Measurements from ENCODE around the gene COBL. TPM values are rescaled to one million over a fixed set of nuclear protein-coding genes. Genes with fewer than 3 reads are reported as not detected.

COBL gene
- total RNA-seq, 1 donor from 2014 or later, result 0.11 TPM

DNA sequence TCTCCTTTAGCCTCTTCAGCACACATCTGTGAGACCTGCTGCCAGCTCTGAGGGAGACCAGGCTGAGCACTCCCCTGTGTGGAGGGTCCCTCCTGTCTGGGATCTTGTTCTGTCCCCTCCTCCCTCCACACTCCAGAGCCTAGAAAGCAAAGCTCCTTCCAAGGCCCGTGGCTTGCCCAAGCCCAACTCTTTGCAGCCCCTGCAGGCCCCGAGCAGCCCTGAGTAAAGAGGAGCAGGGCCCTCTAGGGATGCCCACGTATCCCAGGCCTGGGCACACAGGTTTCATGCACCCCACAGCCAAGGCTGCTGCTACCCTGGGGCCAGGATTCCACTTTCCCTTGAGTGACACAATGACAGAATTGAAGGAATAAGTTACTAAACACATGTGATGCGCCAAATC, 24.0 kb downstream of the COBL start:
- no peaks in the 10 kb centered on the region for H3K4me1 ChIP-seq
- H3K9me3 ChIP-seq, result no peaks in the 10 kb centered on the region
- intact Hi-C loops (cut with DNase I), result no loop called here
- no peaks in the 10 kb centered on the region for H3K36me3 ChIP-seq
- TF ChIP-seq, protein P1, sequence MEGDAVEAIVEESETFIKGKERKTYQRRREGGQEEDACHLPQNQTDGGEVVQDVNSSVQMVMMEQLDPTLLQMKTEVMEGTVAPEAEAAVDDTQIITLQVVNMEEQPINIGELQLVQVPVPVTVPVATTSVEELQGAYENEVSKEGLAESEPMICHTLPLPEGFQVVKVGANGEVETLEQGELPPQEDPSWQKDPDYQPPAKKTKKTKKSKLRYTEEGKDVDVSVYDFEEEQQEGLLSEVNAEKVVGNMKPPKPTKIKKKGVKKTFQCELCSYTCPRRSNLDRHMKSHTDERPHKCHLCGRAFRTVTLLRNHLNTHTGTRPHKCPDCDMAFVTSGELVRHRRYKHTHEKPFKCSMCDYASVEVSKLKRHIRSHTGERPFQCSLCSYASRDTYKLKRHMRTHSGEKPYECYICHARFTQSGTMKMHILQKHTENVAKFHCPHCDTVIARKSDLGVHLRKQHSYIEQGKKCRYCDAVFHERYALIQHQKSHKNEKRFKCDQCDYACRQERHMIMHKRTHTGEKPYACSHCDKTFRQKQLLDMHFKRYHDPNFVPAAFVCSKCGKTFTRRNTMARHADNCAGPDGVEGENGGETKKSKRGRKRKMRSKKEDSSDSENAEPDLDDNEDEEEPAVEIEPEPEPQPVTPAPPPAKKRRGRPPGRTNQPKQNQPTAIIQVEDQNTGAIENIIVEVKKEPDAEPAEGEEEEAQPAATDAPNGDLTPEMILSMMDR (IDR thresholded peaks at IDR 0.05), result no peak
- H3K4me3 ChIP-seq, result no peak overlapping the region
- H3K27me3 ChIP-seq, result no peaks in the 10 kb centered on the region
- no peak overlapping the region for H3K27ac ChIP-seq
- peak in 1 of 2 donors; percentile 43 for DNase-seq (ENCODE audit: low spot score in 2 of 2)

DNA sequence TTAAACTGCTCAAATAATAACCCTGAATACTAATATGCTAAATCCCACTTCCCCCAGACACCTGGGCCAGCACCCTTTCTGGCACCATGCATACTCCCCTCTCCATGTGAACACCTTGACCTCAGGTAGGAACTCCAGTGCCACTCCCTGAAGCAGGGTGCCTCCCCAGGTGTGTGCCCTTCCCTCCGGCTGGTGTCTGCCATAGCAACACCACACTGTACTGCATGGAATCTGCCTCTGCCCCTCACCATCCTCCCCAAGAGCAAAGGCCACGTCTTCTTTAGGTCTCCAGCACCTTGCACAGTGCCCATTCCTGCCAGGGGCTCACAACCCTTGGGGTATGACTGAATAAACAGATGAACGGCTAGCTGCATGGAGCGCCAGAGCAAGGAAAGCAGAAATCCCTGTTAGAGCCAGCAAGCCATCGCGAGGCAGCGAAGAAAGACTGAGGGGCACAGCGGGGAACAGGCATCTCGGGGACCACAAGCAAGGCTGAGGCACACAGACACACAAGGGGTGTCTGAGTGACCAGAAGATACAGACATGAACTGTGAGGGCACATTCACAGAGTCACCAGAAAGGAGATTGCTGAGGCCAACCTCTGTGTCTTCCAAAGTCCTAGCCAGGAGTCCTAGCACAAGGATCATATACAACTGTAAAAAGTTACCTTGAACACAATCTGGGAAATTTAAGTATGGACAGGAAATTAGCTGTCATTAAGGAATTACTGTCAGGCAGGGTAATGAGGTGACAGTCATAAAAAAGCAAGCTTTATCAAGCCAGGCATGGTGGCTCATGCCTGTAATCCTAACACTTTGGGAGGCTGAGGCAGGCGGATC, 25.7 kb downstream of the COBL start:
- no peak overlapping the region for H3K4me3 ChIP-seq
- H3K36me3 ChIP-seq, result no peaks in the 10 kb centered on the region
- intact Hi-C loops (cut with DNase I), result no loop called here
- H3K27ac ChIP-seq, result no peak overlapping the region
- no peaks in the 10 kb centered on the region for H3K9me3 ChIP-seq
- peak in 1 of 2 donors; percentile 40 for DNase-seq (ENCODE audit: low spot score in 2 of 2)
- no peaks in the 10 kb centered on the region for H3K27me3 ChIP-seq
- no peaks in the 10 kb centered on the region for H3K4me1 ChIP-seq
- TF ChIP-seq, protein P1 (IDR thresholded peaks at IDR 0.05), result no peak

DNA sequence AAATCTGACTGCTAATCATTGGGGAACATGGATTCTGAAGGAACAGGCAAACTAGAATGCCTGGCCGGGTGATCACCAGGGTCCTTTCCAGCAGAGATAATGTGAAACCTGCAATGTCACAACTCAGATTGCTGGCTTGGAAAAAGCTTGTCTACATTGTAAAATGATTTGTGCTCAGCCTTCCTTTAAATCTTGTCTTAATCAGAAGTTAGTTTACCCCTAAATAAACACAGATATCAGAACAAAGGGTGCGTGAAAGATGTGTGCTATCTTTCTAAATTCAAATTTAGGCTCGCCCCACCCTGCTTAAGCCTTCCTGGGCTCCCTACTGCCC, 26.3 kb downstream of the COBL start:
- H3K4me3 ChIP-seq, result no peak overlapping the region
- H3K36me3 ChIP-seq, result no peaks in the 10 kb centered on the region
- no peaks in the 10 kb centered on the region for H3K9me3 ChIP-seq
- no peak overlapping the region for H3K27ac ChIP-seq
- DNase-seq (ENCODE audit: low spot score in 2 of 2), result no peak
- H3K4me1 ChIP-seq, result no peaks in the 10 kb centered on the region
- TF ChIP-seq, protein P1 (IDR thresholded peaks at IDR 0.05), result no peak
- intact Hi-C loops (cut with DNase I), result no loop called here
- H3K27me3 ChIP-seq, result no peaks in the 10 kb centered on the region

DNA sequence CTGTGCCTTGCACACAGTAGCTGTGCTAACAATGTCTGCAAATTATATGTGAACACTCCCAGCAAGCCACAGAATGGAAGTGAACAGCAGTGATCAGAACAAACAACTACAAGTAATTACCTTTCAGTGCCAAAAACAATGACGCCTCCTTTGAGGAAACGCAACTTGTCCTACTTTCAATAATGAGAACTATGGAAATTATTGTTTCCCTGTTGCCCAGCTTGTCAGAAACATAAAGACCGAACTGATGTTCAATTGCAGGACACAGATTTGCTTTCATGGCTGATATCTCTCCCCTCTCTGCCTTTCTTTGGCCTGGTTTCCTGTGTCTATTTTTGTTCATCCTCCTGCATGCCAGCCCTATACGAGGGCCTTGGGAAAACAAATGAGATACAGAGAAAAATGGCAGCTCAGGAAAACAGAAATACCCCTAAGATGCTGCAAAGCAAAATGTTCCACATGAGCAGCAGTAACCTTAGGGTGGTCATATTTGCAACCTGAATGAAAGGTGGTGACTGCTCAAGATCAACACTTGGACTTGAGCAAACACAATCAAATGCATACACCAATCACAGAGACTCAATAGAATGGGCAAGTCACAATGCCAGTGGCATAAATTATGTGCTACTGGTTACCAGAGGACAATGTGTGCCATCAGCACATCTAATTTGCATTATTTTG, 26.8 kb downstream of the COBL start:
- Histone ChIP-seq H3K9me3 (no peaks in the 10 kb centered on the region), H3K27ac (no peak overlapping the region), H3K4me3 (no peak overlapping the region), H3K27me3 (no peaks in the 10 kb centered on the region), H3K4me1 (no peaks in the 10 kb centered on the region), H3K36me3 (no peaks in the 10 kb centered on the region)
- peak in 1 of 2 donors; percentile 4 for DNase-seq (ENCODE audit: low spot score in 2 of 2)
- TF ChIP-seq, protein P1 (IDR thresholded peaks at IDR 0.05), result no peak
- intact Hi-C loops (cut with DNase I), result no loop called here

DNA sequence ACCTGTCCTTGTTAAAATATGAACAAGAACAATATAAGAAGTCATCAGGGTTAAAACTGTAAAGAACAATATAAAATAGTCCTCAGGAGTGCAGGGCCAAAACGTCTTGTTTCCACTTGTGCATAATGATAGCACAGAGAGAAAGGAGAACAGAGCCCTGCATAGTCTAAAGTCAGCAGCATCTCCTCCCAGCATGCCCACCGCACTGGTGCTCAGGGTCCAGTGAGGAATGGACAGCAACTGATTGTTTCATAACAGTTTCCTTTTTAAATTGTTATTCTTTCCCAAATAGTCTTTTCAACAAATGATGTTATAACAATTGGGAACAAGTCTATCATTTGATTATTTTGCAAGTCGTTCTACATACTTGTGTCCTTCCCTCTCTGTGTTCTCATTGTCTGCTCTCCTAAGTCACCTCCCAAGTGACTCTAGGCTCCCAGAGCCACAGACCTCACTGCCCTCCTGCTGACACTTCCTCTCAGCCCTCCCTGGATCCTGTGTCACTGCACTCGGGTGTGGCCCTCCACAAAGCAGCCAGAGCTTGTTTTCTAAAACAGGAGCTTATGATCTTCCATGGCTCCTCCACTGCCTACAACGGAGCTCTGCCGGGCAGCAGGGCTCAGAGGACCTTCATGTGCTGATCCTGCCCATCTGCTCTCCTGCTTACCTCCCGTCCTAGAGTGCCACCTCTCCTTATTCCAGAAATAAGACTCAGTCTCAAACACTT, 27.6 kb downstream of the COBL start:
- DNase-seq (ENCODE audit: low spot score in 2 of 2), result peak in 1 of 2 donors; percentile 13
- Histone ChIP-seq H3K4me3 (no peak overlapping the region), H3K27me3 (no peaks in the 10 kb centered on the region), H3K9me3 (no peaks in the 10 kb centered on the region), H3K27ac (no peak overlapping the region), H3K36me3 (no peaks in the 10 kb centered on the region), H3K4me1 (no peaks in the 10 kb centered on the region)
- intact Hi-C loops (cut with DNase I), result no loop called here
- TF ChIP-seq, protein P1 (IDR thresholded peaks at IDR 0.05), result no peak

All from ascending aorta (tissue), 2 donors.